WTC11 (cell line): ENCODE results near the gene GFRA1.

Experiments used
- ATF2 ChIP-seq: sonication (generic); formaldehyde crosslinking; IDR thresholded peaks from 2 replicates; pipeline ENCODE4 v1.8.1; 2022; ENCODE audit warnings: low read depth, missing genetic modification reagents, borderline replicate concordance
- CTCF ChIP-seq: fragments of 200-600 bp; IDR thresholded peaks from 2 replicates; pipeline ENCODE4 v1.8.0; 2022; ENCODE audit warnings: antibody characterized with exemption
- ESRRA ChIP-seq: sonication (generic); formaldehyde crosslinking; IDR thresholded peaks from 2 replicates; pipeline ENCODE4 v1.8.1; 2022; ENCODE audit warnings: mild to moderate bottlenecking, missing genetic modification reagents, borderline replicate concordance
- NFATC4 ChIP-seq: fragments of 250-450 bp; sonication (Bioruptor Pico); IDR thresholded peaks from 2 replicates; pipeline ENCODE4 v1.9.0; 2021; ENCODE audit warnings: mild to moderate bottlenecking
- NR3C1 ChIP-seq: sonication (generic); formaldehyde crosslinking; conservative IDR thresholded peaks from 2 replicates; pipeline ENCODE4 v1.8.1; 2023; ENCODE audit warnings: low read depth, mild to moderate bottlenecking, missing genetic modification reagents
- SP1 ChIP-seq: sonication (generic); formaldehyde crosslinking; conservative IDR thresholded peaks from 2 replicates; pipeline ENCODE4 v1.8.1; 2022; ENCODE audit warnings: missing genetic modification reagents
- TCF7 ChIP-seq: sonication (generic); formaldehyde crosslinking; IDR thresholded peaks from 2 replicates; pipeline ENCODE4 v1.8.0; 2022; ENCODE audit warnings: mild to moderate bottlenecking, low read depth, missing genetic modification reagents, moderate library complexity
- USF1 ChIP-seq: sonication (generic); formaldehyde crosslinking; IDR thresholded peaks from 2 replicates; pipeline ENCODE4 v1.8.0; 2022; ENCODE audit warnings: mild to moderate bottlenecking, missing genetic modification reagents
- USF2 ChIP-seq: sonication (generic); formaldehyde crosslinking; IDR thresholded peaks from 2 replicates; pipeline ENCODE4 v1.8.1; 2023; ENCODE audit warnings: mild to moderate bottlenecking, missing genetic modification reagents, moderate library complexity
- ZNF138 ChIP-seq: sonication (generic); formaldehyde crosslinking; conservative IDR thresholded peaks from 2 replicates; pipeline ENCODE4 v1.8.1; 2022; ENCODE audit warnings: mild to moderate bottlenecking, moderate library complexity, missing genetic modification reagents
- TF ChIP-seq, protein P1 (sequence below): sonication (generic); formaldehyde crosslinking; IDR thresholded peaks from 2 replicates; pipeline ENCODE4 v1.8.0; 2022; ENCODE audit warnings: mild to moderate bottlenecking, missing genetic modification reagents
- TF ChIP-seq, protein P2 (sequence below): fragments of 250-450 bp; sonication (Bioruptor Pico); IDR thresholded peaks from 2 replicates; pipeline ENCODE4 v1.9.0; 2021; ENCODE audit warnings: mild to moderate bottlenecking, borderline replicate concordance

DNA sequence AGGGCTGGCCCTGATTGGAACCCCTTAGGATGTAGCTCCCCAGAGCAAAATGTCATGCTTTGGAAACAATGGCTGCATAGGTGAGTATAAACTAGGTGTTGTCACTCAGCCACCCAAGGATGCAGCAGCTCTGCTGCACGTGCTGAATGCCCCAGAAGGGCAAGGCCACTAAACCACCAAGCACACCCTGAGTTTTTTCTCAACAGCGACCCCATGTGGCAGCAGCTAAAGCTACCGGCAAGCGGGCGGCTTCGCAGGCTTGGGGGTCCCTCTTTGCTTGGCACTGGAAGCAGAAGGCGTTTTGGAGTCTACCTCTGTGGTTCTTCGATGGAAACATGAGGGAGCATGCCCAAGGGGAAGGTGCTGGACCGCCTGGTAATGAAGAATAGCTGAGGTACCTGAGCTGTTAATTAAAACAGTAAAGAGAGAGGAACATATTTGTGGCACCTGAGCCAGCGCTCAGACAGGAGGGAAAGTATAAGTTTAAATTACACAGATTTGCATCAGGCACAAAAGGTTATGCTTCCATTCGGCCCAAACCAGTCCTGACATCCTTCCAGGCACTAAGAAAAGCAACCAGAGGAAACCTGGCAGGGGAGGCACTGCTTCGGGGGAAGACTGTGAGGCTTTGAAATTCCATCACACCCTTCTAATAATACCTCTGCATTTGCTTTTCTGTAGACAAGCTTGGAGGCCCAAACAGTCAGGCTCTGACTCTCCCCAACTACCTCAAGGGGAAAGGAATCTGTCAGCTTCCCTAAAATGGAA, 152.1 kb downstream of the GFRA1 start:
- TF ChIP-seq ATF2: no peak
- TF ChIP-seq, protein P1, sequence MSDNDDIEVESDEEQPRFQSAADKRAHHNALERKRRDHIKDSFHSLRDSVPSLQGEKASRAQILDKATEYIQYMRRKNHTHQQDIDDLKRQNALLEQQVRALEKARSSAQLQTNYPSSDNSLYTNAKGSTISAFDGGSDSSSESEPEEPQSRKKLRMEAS (CRISPR knock-in tag): peak; percentile 93
- TF ChIP-seq CTCF: peak; percentile 79
- TF ChIP-seq ESRRA (CRISPR knock-in tag): no peak
- TF ChIP-seq NR3C1 (CRISPR knock-in tag): no peak
- TF ChIP-seq SP1 (CRISPR knock-in tag): no peak
- TF ChIP-seq USF1 (CRISPR knock-in tag): peak; percentile 52; the same call in 1 of the 2 replicates
- TF ChIP-seq USF2 (CRISPR knock-in tag): no peak
- no peak for TF ChIP-seq TCF7 (CRISPR knock-in tag)
- TF ChIP-seq ZNF138 (CRISPR knock-in tag): peak; percentile 55; the same call in 1 of the 2 replicates
- TF ChIP-seq NFATC4 (CRISPR knock-in tag): no peak
- TF ChIP-seq, protein P2, sequence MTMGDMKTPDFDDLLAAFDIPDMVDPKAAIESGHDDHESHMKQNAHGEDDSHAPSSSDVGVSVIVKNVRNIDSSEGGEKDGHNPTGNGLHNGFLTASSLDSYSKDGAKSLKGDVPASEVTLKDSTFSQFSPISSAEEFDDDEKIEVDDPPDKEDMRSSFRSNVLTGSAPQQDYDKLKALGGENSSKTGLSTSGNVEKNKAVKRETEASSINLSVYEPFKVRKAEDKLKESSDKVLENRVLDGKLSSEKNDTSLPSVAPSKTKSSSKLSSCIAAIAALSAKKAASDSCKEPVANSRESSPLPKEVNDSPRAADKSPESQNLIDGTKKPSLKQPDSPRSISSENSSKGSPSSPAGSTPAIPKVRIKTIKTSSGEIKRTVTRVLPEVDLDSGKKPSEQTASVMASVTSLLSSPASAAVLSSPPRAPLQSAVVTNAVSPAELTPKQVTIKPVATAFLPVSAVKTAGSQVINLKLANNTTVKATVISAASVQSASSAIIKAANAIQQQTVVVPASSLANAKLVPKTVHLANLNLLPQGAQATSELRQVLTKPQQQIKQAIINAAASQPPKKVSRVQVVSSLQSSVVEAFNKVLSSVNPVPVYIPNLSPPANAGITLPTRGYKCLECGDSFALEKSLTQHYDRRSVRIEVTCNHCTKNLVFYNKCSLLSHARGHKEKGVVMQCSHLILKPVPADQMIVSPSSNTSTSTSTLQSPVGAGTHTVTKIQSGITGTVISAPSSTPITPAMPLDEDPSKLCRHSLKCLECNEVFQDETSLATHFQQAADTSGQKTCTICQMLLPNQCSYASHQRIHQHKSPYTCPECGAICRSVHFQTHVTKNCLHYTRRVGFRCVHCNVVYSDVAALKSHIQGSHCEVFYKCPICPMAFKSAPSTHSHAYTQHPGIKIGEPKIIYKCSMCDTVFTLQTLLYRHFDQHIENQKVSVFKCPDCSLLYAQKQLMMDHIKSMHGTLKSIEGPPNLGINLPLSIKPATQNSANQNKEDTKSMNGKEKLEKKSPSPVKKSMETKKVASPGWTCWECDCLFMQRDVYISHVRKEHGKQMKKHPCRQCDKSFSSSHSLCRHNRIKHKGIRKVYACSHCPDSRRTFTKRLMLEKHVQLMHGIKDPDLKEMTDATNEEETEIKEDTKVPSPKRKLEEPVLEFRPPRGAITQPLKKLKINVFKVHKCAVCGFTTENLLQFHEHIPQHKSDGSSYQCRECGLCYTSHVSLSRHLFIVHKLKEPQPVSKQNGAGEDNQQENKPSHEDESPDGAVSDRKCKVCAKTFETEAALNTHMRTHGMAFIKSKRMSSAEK (CRISPR knock-in tag): no peak
